IMR-90 (cell line): Measurements from ENCODE around the gene KCNQ1. TPM values are rescaled to one million over a fixed set of nuclear protein-coding genes. Genes with fewer than 3 reads are reported as not detected.
A peak's percentile ranks its signal among the peaks of the same experiment; 100 is the strongest.

Experiments
- ATAC-seq: fragments of 200-7000 bp; cut with Tn5 transposase; 2 replicates; pipeline ENCODE4 v1.9.1; 2020; ENCODE audit warnings: low read depth, mild to moderate bottlenecking, moderate library complexity
- BruUV-seq: library from RNA; stranded (reverse); fragments of 400-500 nt; replicated peaks from 2 replicates; lab custom pipeline; 2021; lab: Mats Ljungman, UMichigan
- CTCF ChIA-PET: fragments of 300-600 bp; formaldehyde crosslinking; extraction: SDS; loops from one replicate; lab custom pipeline; 2021; ENCODE audit warnings: antibody characterized with exemption; lab: Yijun Ruan, JAX
- POLR2A ChIA-PET: fragments of 300-600 bp; sonication (Branson Sonifier 250); formaldehyde crosslinking; loops from one replicate; lab custom pipeline; 2022; ENCODE audit warnings: antibody characterized with exemption; ENCODE audit not compliant: unreplicated experiment; lab: Charles Lee
- DNase-seq: peaks from one replicate; pipeline ENCODE4 v3.0.0; 2013
- H2AFZ ChIP-seq: replicated peaks from 2 replicates; pipeline ENCODE3; 2013; ENCODE audit warnings: low read length, mild to moderate bottlenecking; ENCODE audit not compliant: poor library complexity
- H2AK5ac ChIP-seq: 2 replicates; pipeline ENCODE4 v1.6.1; 2013; ENCODE audit warnings: low read depth, low read length, inconsistent platforms
- H2AK9ac ChIP-seq: replicated peaks from 2 replicates; pipeline ENCODE3; 2013; ENCODE audit warnings: mild to moderate bottlenecking, low read depth, low read length, moderate library complexity; ENCODE audit not compliant: poor library complexity
- H2BK120ac ChIP-seq: 2 replicates; pipeline ENCODE4 v1.6.1; 2013; ENCODE audit warnings: low read depth, low read length, inconsistent platforms
- H2BK15ac ChIP-seq: 3 replicates; pipeline ENCODE4 v1.6.1; 2013; ENCODE audit warnings: low read depth, low read length, inconsistent platforms
- H2BK20ac ChIP-seq: 2 replicates; pipeline ENCODE4 v1.6.1; 2013; ENCODE audit warnings: low read depth, mild to moderate bottlenecking, inconsistent platforms, low read length, moderate library complexity
- H2BK5ac ChIP-seq: 2 replicates; pipeline ENCODE4 v1.6.1; 2013; ENCODE audit warnings: mild to moderate bottlenecking, low read depth, low read length, inconsistent platforms; ENCODE audit not compliant: poor library complexity, severe bottlenecking
- H3K14ac ChIP-seq: replicated peaks from 2 replicates; pipeline ENCODE4 v1.6.1; 2013; ENCODE audit warnings: low read depth, low read length, inconsistent platforms
- H3K18ac ChIP-seq: 2 replicates; pipeline ENCODE4 v1.6.1; 2013; ENCODE audit warnings: low read depth, low read length, control low read depth
- H3K23ac ChIP-seq: 2 replicates; pipeline ENCODE4 v1.6.1; 2013; ENCODE audit warnings: low read depth, low read length, inconsistent platforms
- H3K27ac ChIP-seq: 2 replicates; pipeline ENCODE4 v1.5.1; 2013; ENCODE audit warnings: mild to moderate bottlenecking, control low read depth, low read length; ENCODE audit not compliant: insufficient read depth
- H3K27me3 ChIP-seq: 2 replicates; pipeline ENCODE4 v1.6.1; 2013; ENCODE audit warnings: low read length; ENCODE audit not compliant: control insufficient read depth, insufficient read depth
- H3K36me3 ChIP-seq: 2 replicates; pipeline ENCODE4 v1.6.1; 2013; ENCODE audit warnings: low read length, mixed read lengths; ENCODE audit not compliant: control insufficient read depth, insufficient read depth
- H3K4ac ChIP-seq: 2 replicates; pipeline ENCODE4 v1.6.1; 2013; ENCODE audit warnings: low read depth, low read length, inconsistent platforms
- H3K4me1 ChIP-seq: 2 replicates; pipeline ENCODE4 v1.6.1; 2013; ENCODE audit warnings: low read length, mixed read lengths; ENCODE audit not compliant: control insufficient read depth, insufficient read depth
- H3K4me2 ChIP-seq: 2 replicates; pipeline ENCODE4 v1.6.1; 2013; ENCODE audit warnings: low read depth, mild to moderate bottlenecking, control low read depth, low read length, moderate library complexity
- H3K4me3 ChIP-seq: 2 replicates; pipeline ENCODE4 v1.5.1; 2013; ENCODE audit warnings: low read depth, mild to moderate bottlenecking, control low read depth, low read length, moderate library complexity; ENCODE audit not compliant: insufficient read depth
- H3K56ac ChIP-seq: 2 replicates; pipeline ENCODE4 v1.6.1; 2013; ENCODE audit warnings: low read length, inconsistent platforms; ENCODE audit not compliant: insufficient read depth; ENCODE audit errors: extremely low read depth
- H3K79me1 ChIP-seq, 2 experiments: 2 replicates each; pipeline ENCODE4 v1.6.1; 2013; ENCODE audit warnings: low read length in 2 of 2, inconsistent platforms in 1 of 2, low read depth in 1 of 2
- H3K9ac ChIP-seq: 2 replicates; pipeline ENCODE4 v1.6.1; 2013; ENCODE audit warnings: low read depth, low read length, control low read depth
- H3K9me1 ChIP-seq: 2 replicates; pipeline ENCODE4 v1.6.1; 2013; ENCODE audit warnings: low read length, inconsistent platforms; ENCODE audit not compliant: insufficient read depth
- H3K9me3 ChIP-seq: 2 replicates; pipeline ENCODE4 v1.6.1; 2013; ENCODE audit warnings: low read length; ENCODE audit not compliant: control insufficient read depth, insufficient read depth
- H4K20me1 ChIP-seq: 2 replicates; pipeline ENCODE4 v1.6.1; 2013; ENCODE audit warnings: low read length, inconsistent platforms; ENCODE audit not compliant: insufficient read depth
- H4K5ac ChIP-seq: 2 replicates; pipeline ENCODE4 v1.6.1; 2013; ENCODE audit warnings: mild to moderate bottlenecking, low read depth, low read length, control low read depth
- H4K8ac ChIP-seq, 2 experiments: 2 replicates each; pipeline ENCODE4 v1.6.1; 2013; ENCODE audit warnings: low read depth in 2 of 2, low read length in 2 of 2, control low read depth in 1 of 2, inconsistent platforms in 1 of 2
- H4K91ac ChIP-seq: 2 replicates; pipeline ENCODE4 v1.6.1; 2013; ENCODE audit warnings: low read depth, low read length, inconsistent platforms; ENCODE audit not compliant: insufficient read depth
- BHLHE40 ChIP-seq: fragments of 150-350 bp; IDR thresholded peaks from 2 replicates; pipeline ENCODE4 v1.6.1; 2016; ENCODE audit warnings: mild to moderate bottlenecking, low read depth, low read length
- CEBPB ChIP-seq: IDR thresholded peaks from 2 replicates; pipeline ENCODE4 v1.6.1; 2012; ENCODE audit warnings: low read depth, low read length, improper control_type of control experiment
- CHD1 ChIP-seq: IDR thresholded peaks from 2 replicates; pipeline ENCODE4 v1.6.1; 2012; ENCODE audit warnings: low read depth, low read length, improper control_type of control experiment
- ELK1 ChIP-seq: fragments of 150-350 bp; IDR thresholded peaks from 2 replicates; pipeline ENCODE4 v1.6.1; 2016; ENCODE audit warnings: low read depth, mild to moderate bottlenecking, low read length, moderate library complexity, borderline replicate concordance
- FOS ChIP-seq: fragments of 150-350 bp; IDR thresholded peaks from 2 replicates; pipeline ENCODE4 v1.6.1; 2016; ENCODE audit warnings: low read depth, low read length
- MAFK ChIP-seq: IDR thresholded peaks from 2 replicates; pipeline ENCODE4 v1.6.1; 2012; ENCODE audit warnings: low read depth, low read length, improper control_type of control experiment
- MAZ ChIP-seq: IDR thresholded peaks from 2 replicates; pipeline ENCODE4 v1.6.1; 2012; ENCODE audit warnings: low read depth, mild to moderate bottlenecking, low read length, improper control_type of control experiment, moderate library complexity, borderline replicate concordance
- MXI1 ChIP-seq: IDR thresholded peaks from 2 replicates; pipeline ENCODE4 v1.6.1; 2012; ENCODE audit warnings: low read depth, mild to moderate bottlenecking, low read length, moderate library complexity, borderline replicate concordance
- NFE2L2 ChIP-seq: fragments of 150-350 bp; IDR thresholded peaks from 2 replicates; pipeline ENCODE4 v1.6.1; 2016; ENCODE audit warnings: low read depth, mild to moderate bottlenecking, low read length
- POLR2A ChIP-seq: IDR thresholded peaks from 2 replicates; pipeline ENCODE4 v1.6.1; 2012; ENCODE audit warnings: mild to moderate bottlenecking, low read depth, low read length
- RAD21 ChIP-seq: IDR thresholded peaks from 2 replicates; pipeline ENCODE4 v1.6.1; 2012; ENCODE audit warnings: low read length, improper control_type of control experiment
- RCOR1 ChIP-seq: IDR thresholded peaks from 2 replicates; pipeline ENCODE4 v1.6.1; 2012; ENCODE audit warnings: mild to moderate bottlenecking, low read length, improper control_type of control experiment; ENCODE audit not compliant: insufficient replicate concordance
- RFX5 ChIP-seq: IDR thresholded peaks from 2 replicates; pipeline ENCODE4 v1.8.0; 2012; ENCODE audit warnings: low read depth, mild to moderate bottlenecking, low read length, moderate library complexity
- SMC3 ChIP-seq: fragments of 150-350 bp; IDR thresholded peaks from 2 replicates; pipeline ENCODE4 v1.6.1; 2016; ENCODE audit warnings: low read depth, mild to moderate bottlenecking, antibody characterized with exemption, low read length, moderate library complexity
- USF2 ChIP-seq: fragments of 150-350 bp; IDR thresholded peaks from 2 replicates; pipeline ENCODE4 v1.6.1; 2017; ENCODE audit warnings: mild to moderate bottlenecking, antibody characterized with exemption, low read length, low read depth
- WGBS, 2 experiments: methylation state at CpG; one replicate each; pipeline versions ENCODE4 v1.1.5 to v1.1.7; 2013; ENCODE audit warnings: missing lambda C conversion rate in 2 of 2; ENCODE audit not compliant: insufficient read length in 1 of 2; ENCODE audit errors: extremely low coverage in 2 of 2; 5-methylcytosine and 5-hydroxymethylcytosine counted together
- dilution Hi-C: fragments of 300-500 bp; cut with HindIII; formaldehyde crosslinking; loops from one replicate; pipeline ENCODE4 v1.14.3; 2018; ENCODE audit warnings: low sequenced_read_pairs; ENCODE audit not compliant: unreplicated experiment
- in situ Hi-C: fragments of 300-500 bp; cut with MboI; formaldehyde crosslinking; loops from 3 replicates; pipeline ENCODE4 v1.14.3; 2019; ENCODE audit warnings: low sequenced_read_pairs, inconsistent platforms, mixed read lengths
- intact Hi-C: fragments of 100-400 bp; cut with micrococcal nuclease; formaldehyde crosslinking; loops from 2 replicates; pipeline ENCODE4 v1.10.0; 2022
- polyA plus RNA-seq, 3 experiments: library from polyadenylated mRNA; depleted of rRNA; stranded (reverse); fragments of >200 nt; gene quantifications; 2 replicates each; pipeline ENCODE4 v1.2.3, GENCODE V29; 2012; ENCODE audit warnings: low replicate concordance in 1 of 3
- total RNA-seq: library from RNA; depleted of rRNA; stranded (reverse); fragments of >200 nt; gene quantifications from 2 replicates; pipeline ENCODE4 v1.2.3, GENCODE V29; 2012

KCNQ1 gene
- total and polyA plus RNA-seq, 2 of the 4 experiments (the other 2 are of a cell fraction), result 0.07 TPM; not detected in 1

- peak overlapping the region; percentile 75 for H3K27ac ChIP-seq
- peak overlapping the region; percentile 95 for H2AK9ac ChIP-seq
- TF ChIP-seq RFX5 (no peak), MAZ (no peak), ELK1 (no peak), CEBPB (peak; percentile 96), RCOR1 (peak; percentile 81), RAD21 (no peak), CHD1 (no peak), MAFK (no peak), USF2 (peak; percentile 89), FOS (peak; percentile 84), POLR2A (no peak), BHLHE40 (peak; percentile 99), MXI1 (peak; percentile 37; the same call in 1 of the 2 replicates), NFE2L2 (no peak), SMC3 (no peak)
These were observed 453.7 kb downstream of the KCNQ1 start for GRCh38 chr11:2898366-2899079.

More at GRCh38 chr11:2898366-2899079, 453.7 kb downstream of the KCNQ1 start:
- Histone ChIP-seq H4K5ac (peak overlapping the region; percentile 96), H2BK5ac (peak overlapping the region; percentile 95), H3K9me1 (peaks cover 24% of the 10 kb centered on the region), H3K18ac (peak overlapping the region; percentile 82), H3K9ac (peak overlapping the region; percentile 25; the same call in 1 of the 2 replicates), H3K23ac (peak overlapping the region; percentile 73; the same call in 1 of the 2 replicates), H3K4me1 (peaks cover 26% of the 10 kb centered on the region), H3K79me1 (peaks cover 4 to 25% of the 10 kb centered on the region in 2 experiments; a peak in 2 of 4 replicates), H3K4me2 (0 out of 2 replicates have a peak overlapping the region, but pooled peaks have one; percentile 18), H4K91ac (peak overlapping the region; percentile 96), H2AK5ac (peak overlapping the region; percentile 99), H2BK15ac (peak overlapping the region; percentile 98; the same call in 2 of the 3 replicates), H2BK20ac (peak overlapping the region; percentile 95), H2BK120ac (peak overlapping the region; percentile 95), H3K56ac (0 out of 2 replicates have a peak overlapping the region, but pooled peaks have one; percentile 22), H3K27me3 (no peaks in the 10 kb centered on the region), H2AFZ (peak overlapping the region; percentile 88), H4K20me1 (no peaks in the 10 kb centered on the region), H3K9me3 (no peaks in the 10 kb centered on the region), H3K4me3 (no peak overlapping the region), H3K4ac (peak overlapping the region; percentile 96), H3K14ac (peak overlapping the region; percentile 90), H3K36me3 (no peaks in the 10 kb centered on the region), H4K8ac (peak overlapping the region; percentile 69 to 96)
- intact Hi-C loops, result loop anchor here (10.0 kb wide), 1 partner anchor 704 kb away; no protein-coding TSS in a partner anchor
- dilution Hi-C loops, result no loop called here
- no TSS peak for BruUV-seq
- CTCF ChIA-PET, result interaction anchor here (1.2 kb wide), 1 partner anchor 366 kb away, joined by 4 read pairs; no protein-coding TSS in a partner anchor
- DNase-seq (peak; percentile 94), ATAC-seq (peak; percentile 54)
- in situ Hi-C loops, result loop anchor here (10.0 to 25.0 kb wide), 2 partner anchors 474 to 711 kb away; no protein-coding TSS in a partner anchor
- 17% methylated on average over 5 of the region's 12 CpGs; no CpG with 5 or more reads in 1 of the 2 experiments for WGBS, 2 experiments
- POLR2A ChIA-PET, result no interaction called here
